ENCODE data around the gene CYB561.
"Not testable (repeated sequence)": the region's sequence is repeated elsewhere in the genome, so short reads cannot be mapped to it uniquely, and the experiment has no call there.

The CYB561 gene

DNA sequence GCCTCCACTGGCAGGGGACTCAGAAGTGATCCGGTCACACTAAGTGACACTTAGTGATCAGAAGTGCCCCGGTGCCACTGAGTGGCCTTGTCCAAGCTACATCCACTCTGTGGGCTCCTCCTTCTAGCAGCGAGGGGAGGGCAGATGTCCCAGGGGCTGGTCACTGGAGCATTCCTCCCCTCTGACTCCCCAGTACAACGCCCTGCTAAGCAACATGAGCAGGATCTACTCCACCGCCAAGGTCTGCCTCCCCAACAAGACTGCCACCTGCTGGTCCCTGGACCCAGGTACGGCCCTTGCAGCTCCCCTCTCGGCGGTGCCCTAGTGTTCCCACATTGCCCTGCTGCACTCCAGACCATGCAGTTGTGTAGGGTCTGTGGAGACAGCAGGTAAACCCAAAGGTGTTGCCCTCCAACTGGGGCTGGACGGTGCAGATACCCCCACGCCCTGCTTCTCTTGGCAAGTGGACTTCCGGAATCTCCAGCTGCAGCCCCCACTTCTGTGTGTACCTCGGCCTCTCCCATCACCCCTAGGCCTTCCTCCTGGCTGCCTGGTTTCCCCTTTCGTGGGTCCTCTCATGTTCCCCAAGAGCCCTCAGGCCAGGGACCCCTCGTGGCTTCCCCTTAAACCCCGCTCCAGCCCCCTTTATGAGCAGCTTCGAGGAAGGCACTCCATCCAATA lies 32.8 kb upstream of the CYB561 start:
- peak; percentile 79 for DNase-seq

- DNase-seq = no peak
These were observed 31.7 kb upstream of the CYB561 start for GRCh38 chr17:63477480-63478440.

DNA sequence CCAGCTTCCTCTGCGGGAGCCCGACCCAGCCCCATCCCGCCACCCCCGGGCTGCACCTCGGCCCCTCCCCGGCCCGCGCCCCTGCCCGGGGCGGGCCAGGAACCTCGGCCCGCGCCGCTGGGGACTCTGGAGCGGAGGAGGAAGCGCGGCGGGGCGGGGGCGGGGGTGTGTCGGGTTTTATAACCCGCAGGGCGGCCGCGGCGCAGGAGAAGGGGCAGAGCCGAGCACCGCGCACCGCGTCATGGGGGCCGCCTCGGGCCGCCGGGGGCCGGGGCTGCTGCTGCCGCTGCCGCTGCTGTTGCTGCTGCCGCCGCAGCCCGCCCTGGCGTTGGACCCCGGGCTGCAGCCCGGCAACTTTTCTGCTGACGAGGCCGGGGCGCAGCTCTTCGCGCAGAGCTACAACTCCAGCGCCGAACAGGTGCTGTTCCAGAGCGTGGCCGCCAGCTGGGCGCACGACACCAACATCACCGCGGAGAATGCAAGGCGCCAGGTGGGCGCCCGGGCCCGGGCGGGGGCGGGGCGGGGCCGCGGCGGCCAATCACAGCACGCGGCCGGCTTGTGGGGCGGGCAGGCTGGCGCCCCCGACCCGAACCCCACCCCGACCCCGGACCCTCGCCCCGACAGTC lies 30.9 kb upstream of the CYB561 start, which contains the start of gene ACE:
TSS of gene ACE (plus strand) at position 208 of the 626 bp plus-strand sequence. CDS start at position 242, 34 bp downstream.
- DNase-seq = peak; percentile 21

DNA sequence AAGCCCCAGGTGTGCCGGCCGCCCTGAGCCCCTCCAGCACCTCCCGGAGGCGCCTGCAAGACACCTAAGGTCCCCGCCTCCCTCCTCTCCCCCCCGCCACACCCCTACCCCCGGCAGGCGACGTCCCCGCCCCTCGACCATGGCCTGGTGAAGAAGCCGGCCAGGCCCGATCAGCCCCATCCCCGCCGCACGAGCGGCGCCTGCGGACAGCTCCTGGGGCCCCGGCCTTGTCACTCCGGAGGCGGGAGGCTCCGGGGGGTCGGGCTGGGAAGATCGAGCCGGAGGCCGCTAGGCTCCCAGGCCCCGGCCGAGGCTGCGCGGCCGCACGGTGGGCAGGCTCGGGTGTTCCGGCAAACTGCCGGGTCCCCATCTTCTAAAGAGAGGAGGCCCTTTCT lies 30.4 kb upstream of the CYB561 start:
- no peak for DNase-seq

GRCh38 chr17:63475491-63476412 lies 29.6 kb upstream of the CYB561 start:
- DNase-seq = no peak

GRCh38 chr17:63474586-63475460 lies 28.7 kb upstream of the CYB561 start:
- DNase-seq = no peak

DNA sequence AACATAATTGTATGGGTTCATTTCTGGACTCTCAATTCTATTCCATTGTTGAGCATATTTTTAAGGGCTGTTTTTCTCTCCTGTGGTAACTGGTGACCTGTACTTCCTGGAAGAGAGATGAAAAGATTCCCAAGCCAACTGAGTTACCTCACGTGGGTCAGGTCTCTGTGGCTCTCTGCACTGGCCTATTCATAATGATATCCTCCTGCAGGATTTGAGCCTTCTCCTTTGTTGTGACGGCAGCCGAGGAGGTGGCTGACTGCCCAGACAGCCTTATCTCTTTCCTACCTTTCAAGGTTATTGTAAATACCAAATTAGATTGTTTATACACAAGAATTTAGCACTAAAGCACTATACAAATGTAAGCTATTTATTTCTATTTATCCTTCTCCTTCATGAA lies 28.1 kb upstream of the CYB561 start:
- no peak for DNase-seq

- DNase-seq = not testable (repeated sequence)
These were observed 22.0 kb upstream of the CYB561 start for GRCh38 chr17:63468099-63468498.

DNA sequence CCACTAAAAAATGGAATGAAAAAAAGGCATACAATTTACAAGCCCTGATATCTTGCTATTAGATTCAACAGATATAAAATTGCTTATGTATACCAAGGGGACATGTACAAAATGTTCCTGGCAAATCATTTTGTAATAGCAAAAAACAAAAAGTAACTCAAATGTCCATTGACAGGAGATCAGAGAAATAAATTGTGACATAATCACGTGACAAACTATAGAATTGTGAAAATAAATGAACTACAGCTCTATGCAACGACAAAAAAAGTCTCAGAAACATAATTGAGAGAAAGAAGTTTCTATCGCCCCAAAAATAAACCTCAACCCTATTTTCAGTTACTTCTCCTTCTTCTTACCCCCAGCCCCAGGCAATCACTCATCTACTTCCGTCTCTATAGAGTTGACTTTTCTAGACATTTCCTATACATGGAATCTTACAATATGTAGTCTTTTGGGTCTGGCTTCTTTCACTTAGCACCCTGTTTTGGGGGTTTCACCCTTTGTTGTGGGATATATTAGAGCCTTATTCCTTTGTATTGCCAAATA lies 18.7 kb upstream of the CYB561 start:
- no peak for DNase-seq

DNA sequence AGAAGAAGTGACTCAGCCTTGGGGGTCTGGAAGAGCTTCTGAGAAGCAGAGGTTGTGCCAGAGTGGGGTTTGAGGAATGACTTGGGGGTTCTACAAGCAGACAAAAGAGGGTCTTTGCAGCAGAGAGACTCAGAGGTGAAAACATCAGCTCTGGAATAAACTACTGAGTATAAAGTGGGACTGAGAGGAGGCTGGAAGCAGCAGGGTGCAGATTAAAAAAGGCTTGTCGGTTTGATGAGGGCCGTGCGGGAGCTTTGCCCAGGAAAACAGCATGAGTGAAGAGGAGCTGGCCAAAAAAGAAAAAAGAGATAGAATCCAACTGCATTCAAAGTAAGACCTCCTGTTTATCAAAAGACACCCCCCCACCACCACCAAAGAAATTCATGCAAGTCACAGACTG lies 17.7 kb upstream of the CYB561 start:
- no peak for DNase-seq

- no peak for DNase-seq
These were observed 13.9 kb upstream of the CYB561 start for GRCh38 chr17:63460018-63460417.

DNA sequence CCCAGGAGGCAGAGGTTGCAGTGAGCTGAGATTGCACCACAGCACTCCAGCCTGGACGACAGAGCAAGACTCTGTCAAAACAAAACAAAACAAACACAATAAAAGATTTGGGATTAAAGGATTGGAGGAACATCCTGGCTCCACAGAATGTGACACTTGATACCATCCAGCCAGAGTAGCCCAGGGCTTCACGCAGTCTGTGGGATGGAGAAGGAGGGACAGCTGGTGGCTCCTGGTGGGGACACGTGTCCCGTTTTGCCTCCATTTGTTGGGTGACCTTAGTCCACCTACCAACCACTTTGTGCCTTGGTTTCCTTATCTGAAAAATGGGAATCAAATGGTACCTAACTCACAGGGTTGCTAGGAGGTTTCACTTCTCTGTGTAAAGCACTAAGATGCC lies 12.4 kb upstream of the CYB561 start:
- DNase-seq = no peak

GRCh38 chr17:63455417-63455816 lies 9.3 kb upstream of the CYB561 start:
- DNase-seq = no peak

DNA sequence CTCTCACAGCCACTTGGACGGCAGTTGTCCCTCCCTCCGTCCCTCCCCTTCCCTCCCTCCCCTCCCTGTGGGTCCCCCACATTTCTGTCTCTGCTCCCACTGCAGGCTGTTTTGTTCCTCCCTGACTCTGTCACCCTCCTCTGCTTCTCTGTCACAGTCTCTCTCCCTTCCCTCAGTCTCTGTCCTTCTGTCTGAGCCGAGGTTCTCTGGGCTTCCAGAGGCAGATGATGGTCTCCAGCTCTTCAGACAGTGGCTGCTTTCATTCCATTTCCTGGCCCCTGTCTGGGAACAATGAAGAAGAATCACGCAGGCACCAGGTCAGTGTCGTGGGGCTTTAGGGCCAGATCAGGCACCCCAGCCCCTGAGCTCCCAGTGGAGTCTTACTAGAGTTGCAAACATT lies 8.8 kb upstream of the CYB561 start:
- no peak for DNase-seq

GRCh38 chr17:63454357-63454756 lies 8.3 kb upstream of the CYB561 start:
- DNase-seq = not testable (repeated sequence)

- no peak for DNase-seq
These were observed 7.0 kb upstream of the CYB561 start for GRCh38 chr17:63452962-63453551.

GRCh38 chr17:63452046-63452961 lies 6.2 kb upstream of the CYB561 start:
- no peak for DNase-seq

- DNase-seq = no peak
These were observed 5.0 kb upstream of the CYB561 start for GRCh38 chr17:63451150-63451549.

- DNase-seq = no peak
These were observed 4.4 kb upstream of the CYB561 start for GRCh38 chr17:63450551-63450950.

DNA sequence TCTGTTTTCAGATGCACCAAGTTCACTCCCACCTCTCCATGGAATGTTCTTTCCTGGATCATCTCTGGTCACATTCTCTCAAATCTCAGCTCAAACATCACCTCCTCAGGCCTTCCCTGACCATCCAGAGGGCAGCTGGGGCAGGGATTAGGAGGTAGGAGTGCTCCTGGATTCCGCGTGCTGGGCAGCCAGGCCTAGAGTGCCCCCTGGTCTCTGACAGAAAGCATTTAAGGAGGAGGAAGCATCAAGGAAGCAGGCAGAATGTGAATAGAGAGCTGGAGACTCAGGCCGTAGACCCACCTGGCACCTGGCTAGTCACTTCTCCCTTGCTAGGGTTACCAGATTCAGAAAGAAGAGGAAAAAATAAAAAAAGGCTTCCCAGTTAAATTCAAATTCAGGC lies 2.5 kb upstream of the CYB561 start:
- no peak for DNase-seq

All from stimulated activated CD4-positive, alpha-beta T cell treated with anti-CD3 and anti-CD28 coated beads, Interleukin-1b, Interleukin-23, amount 100 ng/mL, for 48 hours (primary cell).